GM19240 (cell line): ENCODE data around the gene NME2.
"Not testable (repeated sequence)": the region's sequence is repeated elsewhere in the genome, so short reads cannot be mapped to it uniquely, and the experiment has no call there.

Source experiments
- DNase-seq: peaks from one replicate; pipeline ENCODE4 v3.0.0; 2011; ENCODE audit warnings: low spot score; ENCODE audit not compliant: insufficient read length

NME2 gene

DNA sequence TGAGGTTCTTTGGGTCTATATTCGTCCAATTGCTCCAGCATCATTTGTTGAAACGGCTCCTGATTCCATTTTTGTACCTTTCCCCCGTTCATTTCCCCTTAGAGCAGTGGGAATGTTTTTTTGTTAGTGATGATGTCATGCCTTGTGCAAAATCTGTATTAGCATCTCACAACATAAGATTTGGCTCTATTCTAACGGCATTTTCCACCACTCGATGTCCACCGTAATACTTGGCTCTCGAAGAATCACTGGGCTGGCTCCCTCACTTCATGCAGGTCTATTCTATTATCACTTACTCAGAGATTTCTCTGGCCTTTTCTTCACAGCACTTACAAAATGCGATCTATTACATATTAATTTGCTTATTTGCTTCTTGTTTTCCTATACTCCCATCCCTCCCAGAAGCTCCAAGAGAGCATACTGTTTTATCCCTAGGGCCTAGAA, 13.4 kb upstream of the NME2 start:
- DNase-seq: no peak

GRCh38 chr17:51153210-51154072, 12.8 kb upstream of the NME2 start, which contains the start of gene NME1:
NME1 (plus strand) TSS chr17:51153559; CDS start chr17:51155655, 2,096 bp downstream.
- DNase-seq: peak; percentile 81

- DNase-seq: no peak
Observed at GRCh38 chr17:51154176-51154575, 12.0 kb upstream of the NME2 start.

GRCh38 chr17:51155416-51155815, 10.8 kb upstream of the NME2 start:
- DNase-seq: no peak

DNA sequence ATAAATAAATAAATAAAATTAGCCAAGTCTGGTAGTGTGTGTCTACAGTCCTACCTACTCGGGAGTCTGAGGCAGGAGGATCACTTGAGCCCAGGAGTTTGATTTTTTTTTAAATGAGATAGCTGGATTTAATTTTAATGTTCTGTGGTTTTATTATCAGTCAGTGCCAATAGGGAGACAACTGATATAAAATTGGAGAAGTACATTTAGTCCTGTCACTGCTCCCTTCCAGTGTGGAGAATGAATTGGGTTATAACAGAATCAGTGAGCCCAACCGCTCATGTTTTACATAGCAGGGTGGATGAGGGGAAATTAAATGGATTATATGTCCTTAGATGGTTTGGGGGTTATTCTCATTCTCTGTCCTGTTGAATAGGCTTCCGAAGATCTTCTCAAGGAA, 6.6 kb upstream of the NME2 start:
- DNase-seq: no peak

DNA sequence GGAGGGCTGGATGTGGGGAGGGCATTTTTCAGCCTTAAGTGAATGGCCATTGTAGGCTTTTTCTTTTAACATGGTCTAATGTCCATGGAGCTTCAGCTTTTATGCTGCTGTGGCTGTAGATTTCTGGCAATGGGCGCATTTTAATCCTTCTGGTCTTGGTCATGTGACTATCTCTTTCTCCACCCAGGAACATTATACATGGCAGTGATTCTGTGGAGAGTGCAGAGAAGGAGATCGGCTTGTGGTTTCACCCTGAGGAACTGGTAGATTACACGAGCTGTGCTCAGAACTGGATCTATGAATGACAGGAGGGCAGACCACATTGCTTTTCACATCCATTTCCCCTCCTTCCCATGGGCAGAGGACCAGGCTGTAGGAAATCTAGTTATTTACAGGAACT, 4.7 kb upstream of the NME2 start:
- no peak for DNase-seq

GRCh38 chr17:51164911-51165679, 1.1 kb upstream of the NME2 start:
- no peak for DNase-seq

DNA sequence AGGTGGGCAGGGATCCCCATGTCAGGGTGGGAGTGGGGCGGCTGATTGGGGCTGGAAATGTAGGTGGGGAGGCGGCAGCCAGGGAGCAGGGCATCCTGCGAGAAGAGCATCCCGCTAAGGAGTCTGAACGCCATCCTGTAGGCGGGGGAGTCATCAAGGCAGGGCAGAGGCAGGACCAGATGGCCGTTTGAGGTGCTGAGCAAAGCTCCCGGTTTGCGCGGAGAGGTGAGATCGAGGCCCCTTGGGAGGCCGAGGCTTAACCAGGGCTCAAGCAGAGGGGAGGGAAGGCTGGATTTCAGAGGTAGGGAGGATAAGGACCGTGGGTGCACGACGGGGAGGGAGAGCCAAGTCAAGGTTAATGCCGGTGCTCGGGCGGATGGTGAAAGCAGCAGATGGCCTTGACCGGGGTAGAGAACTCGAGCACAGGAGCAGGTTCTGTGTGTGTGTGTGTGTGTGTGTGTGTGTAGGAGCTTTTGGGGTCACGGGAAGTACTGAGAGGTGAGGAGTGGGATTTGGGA, 472 bp upstream of the NME2 start:
- DNase-seq: no peak

DNA sequence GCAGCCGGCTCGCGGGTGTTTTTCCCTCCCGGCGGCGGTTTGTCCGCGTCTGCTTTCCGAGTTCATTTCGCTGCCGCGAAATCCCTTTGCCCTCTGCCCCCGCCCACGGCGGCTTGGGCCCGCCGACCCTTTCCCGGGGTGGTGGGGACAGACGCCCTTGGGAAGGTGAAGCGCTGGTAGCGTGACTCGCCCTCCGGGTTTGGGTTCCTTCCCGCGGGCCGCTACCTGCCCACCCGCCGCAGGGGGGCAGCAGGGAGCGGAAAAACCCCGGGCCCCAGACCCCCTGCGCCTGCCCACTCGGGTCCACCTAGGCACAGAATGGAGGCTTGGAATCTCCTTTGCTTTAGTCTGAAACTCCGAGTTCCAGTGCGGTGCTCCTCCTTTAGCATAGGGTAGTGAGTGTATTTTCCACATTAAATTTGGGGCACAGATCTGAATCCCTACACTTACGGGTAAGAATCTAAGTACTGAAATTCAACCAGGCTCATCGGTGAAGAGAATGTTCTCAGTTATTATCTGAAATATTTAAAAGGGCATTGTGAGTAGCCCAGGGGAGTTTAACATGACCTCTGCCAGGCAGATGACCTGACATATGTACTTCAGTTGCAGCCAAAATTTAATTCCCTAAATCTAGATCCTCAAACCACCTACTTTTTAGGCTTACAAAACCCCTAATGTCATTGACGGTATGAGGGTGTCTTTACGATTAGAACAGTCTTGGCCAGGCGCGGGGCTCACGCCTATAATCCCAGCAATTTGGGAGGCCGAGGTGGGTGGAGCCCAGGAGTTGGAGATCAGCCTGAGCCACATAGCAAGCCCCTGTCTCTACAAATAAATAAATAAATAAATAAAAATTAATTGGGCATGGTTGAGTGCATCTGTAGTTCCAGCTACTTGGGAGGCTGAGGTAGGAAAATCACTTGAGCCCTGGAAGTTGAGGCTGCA, 1.0 kb downstream of the NME2 start:
- DNase-seq: peak; percentile 78

- no peak for DNase-seq
Observed at GRCh38 chr17:51169340-51169739, 3.1 kb downstream of the NME2 start.

- no peak for DNase-seq
Observed at GRCh38 chr17:51170736-51171135, 4.5 kb downstream of the NME2 start.

DNA sequence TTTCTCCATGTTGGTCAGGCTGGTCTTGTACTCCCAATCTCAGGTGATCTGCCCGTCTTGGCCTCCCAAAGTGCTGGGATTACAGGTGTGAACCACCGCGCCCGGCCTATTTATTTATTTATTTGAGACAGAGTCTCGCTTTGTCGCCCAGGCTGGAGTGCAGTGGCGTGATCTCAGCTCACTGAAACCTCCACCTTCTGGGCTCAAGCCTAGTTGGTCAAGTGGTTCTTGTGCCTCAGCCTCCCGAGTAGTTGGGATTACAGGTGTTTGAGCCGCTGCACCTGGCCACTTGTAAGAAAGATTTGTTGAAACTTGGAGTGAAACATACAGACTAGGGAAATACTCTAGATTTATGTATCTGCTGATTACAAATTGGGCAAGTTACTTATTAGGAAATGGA, 5.8 kb downstream of the NME2 start:
- not testable (repeated sequence) for DNase-seq

DNA sequence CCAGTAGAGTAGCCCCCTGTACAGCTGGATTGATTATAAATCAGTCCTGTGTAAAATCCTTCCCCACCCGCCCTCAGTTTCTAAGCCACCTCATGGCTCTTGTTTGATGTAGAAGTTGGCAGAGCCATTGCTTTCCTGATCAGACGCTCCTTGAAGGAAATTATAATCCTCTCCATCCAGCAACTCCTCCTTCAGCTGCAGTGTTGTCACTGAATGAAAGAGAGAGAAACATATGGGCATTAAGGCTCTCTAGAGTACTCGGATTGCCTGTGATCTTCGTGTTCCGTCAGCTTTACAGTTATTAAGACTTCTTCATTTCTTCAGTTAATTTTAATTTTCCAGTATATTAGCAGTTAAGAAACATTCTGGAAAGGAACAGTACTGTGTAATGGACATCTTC, 14.3 kb downstream of the NME2 start:
- no peak for DNase-seq

GRCh38 chr17:51184124-51184523, 17.9 kb downstream of the NME2 start:
- no peak for DNase-seq

DNA sequence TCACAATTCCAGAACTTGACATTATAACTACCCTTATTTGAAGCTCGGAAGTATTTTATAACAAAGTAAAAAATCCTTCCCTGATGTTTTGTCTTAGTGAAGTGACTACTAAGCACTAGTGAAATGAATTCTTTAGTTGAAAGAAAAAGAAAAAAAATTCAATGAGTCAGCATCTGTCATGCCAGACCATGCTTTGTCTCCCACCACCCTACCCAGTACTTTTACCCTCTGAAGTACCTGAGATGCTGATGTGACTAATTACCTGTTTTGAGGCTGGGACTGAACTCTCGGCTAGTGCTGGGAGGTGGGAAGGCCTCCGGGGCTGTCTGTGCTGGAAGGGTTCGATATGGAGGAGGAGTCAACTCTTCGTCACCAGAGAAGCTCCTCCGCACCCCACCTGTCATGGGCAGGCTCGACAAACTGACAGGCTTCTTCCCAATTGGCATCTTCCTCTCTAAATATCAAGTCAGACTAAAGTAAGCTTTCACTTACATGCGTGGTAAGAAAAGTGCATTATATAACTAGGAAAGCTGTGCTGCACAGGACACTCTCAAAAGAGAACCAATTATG, 19.6 kb downstream of the NME2 start:
- no peak for DNase-seq

- DNase-seq: no peak
Observed at GRCh38 chr17:51188271-51188833, 22.1 kb downstream of the NME2 start.

- no peak for DNase-seq
Observed at GRCh38 chr17:51189162-51189561, 23.0 kb downstream of the NME2 start.

DNA sequence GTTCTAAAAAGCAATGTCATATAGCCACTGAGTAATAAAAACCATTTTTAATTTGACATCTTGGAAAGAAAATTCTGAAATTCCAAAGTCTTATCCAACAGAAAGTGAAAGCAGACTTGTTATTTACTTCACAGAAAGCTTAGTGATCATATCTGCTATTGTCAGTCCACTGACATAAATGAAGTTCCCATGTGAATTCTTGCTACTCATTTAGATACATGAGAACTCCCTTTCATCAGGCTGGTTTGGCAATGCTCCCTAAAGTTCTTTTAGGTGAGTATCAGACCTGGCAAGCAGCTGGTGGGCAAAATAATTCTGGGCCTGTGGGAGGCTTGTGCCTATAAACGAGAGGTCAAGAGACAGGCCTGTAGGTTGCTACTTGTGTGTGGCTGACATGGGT, 23.4 kb downstream of the NME2 start:
- DNase-seq: no peak

DNA sequence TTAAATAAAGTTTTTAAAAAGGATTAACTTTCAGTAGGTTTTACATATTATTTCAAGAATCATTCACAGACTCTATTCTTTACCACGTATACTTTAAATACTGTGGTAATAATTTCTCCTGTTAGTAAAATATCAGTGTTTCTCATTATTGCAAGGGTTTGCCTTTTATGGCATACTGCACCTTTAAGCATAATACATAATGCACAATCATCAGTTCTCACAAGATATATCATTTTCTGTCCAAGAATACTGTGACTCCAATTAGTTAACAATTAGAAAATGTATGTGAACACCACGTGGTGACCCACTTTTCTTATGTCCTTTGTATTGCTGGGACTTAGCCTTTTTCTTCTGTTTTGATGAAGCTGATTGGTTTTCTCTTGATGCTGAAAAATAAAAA, 25.7 kb downstream of the NME2 start:
- DNase-seq: no peak

GRCh38 chr17:51197754-51198153, 31.5 kb downstream of the NME2 start:
- no peak for DNase-seq
